Occipital lobe (tissue), 2 donors: ENCODE measurements around the gene CACNB3. TPM values are rescaled to one million over a fixed set of nuclear protein-coding genes. Genes with fewer than 3 reads are reported as not detected.
A peak's percentile ranks its signal among the peaks of the same experiment; 100 is the strongest.

Experiments
- DNase-seq: peaks from one replicate; lab custom pipeline; 2025; lab: John Stamatoyannopoulos, UW
- total RNA-seq: library from RNA; depleted of rRNA; stranded (reverse); fragments of >200 nt; gene quantifications from one replicate; pipeline ENCODE4 v1.2.3, GENCODE V29; 2014

CACNB3 gene
- total RNA-seq: 44.3 TPM

- peak; percentile 30 for DNase-seq
Observed at GRCh38 chr12:48817873-48818830, at the start of gene CACNB3. CACNB3 (plus strand) TSS chr12:48818496; CDS start chr12:48818930, 434 bp downstream.

GRCh38 chr12:48768736-48769135 lies 49.6 kb upstream of the CACNB3 start:
- DNase-seq: no peak

- no peak for DNase-seq
Observed at GRCh38 chr12:48770756-48771155, 47.5 kb upstream of the CACNB3 start.

- no peak for DNase-seq
Observed at GRCh38 chr12:48771588-48772112, 46.6 kb upstream of the CACNB3 start.

GRCh38 chr12:48773686-48774085 lies 44.6 kb upstream of the CACNB3 start:
- no peak for DNase-seq

GRCh38 chr12:48774516-48774915 lies 43.8 kb upstream of the CACNB3 start:
- no peak for DNase-seq

- DNase-seq: no peak
Observed at GRCh38 chr12:48775299-48775698, 43.0 kb upstream of the CACNB3 start.

- DNase-seq: no peak
Observed at GRCh38 chr12:48775991-48776649, 42.2 kb upstream of the CACNB3 start.

- DNase-seq: no peak
Observed at GRCh38 chr12:48776956-48777355, 41.3 kb upstream of the CACNB3 start.

GRCh38 chr12:48777501-48778400 lies 40.5 kb upstream of the CACNB3 start:
- no peak for DNase-seq

- DNase-seq: no peak
Observed at GRCh38 chr12:48779869-48780268, 38.4 kb upstream of the CACNB3 start.

- DNase-seq: no peak
Observed at GRCh38 chr12:48780381-48781025, 37.8 kb upstream of the CACNB3 start.

GRCh38 chr12:48781750-48782456 lies 36.4 kb upstream of the CACNB3 start:
- no peak for DNase-seq

GRCh38 chr12:48782457-48783395 lies 35.6 kb upstream of the CACNB3 start:
- DNase-seq: no peak

GRCh38 chr12:48783432-48783831 lies 34.9 kb upstream of the CACNB3 start:
- DNase-seq: no peak

GRCh38 chr12:48786591-48787544 lies 31.4 kb upstream of the CACNB3 start:
- DNase-seq: no peak

GRCh38 chr12:48787791-48788523 lies 30.3 kb upstream of the CACNB3 start:
- DNase-seq: no peak
